Lower lobe of right lung (tissue), 2 donors: ENCODE results near the gene ARL6IP4. TPM values are rescaled to one million over a fixed set of nuclear protein-coding genes. Genes with fewer than 3 reads are reported as not detected.

Source experiments
- ATAC-seq, 2 donors: fragments of 200-7000 bp; cut with Tn5 transposase; one replicate each; pipeline ENCODE4 v1.9.1; 2020 to 2022; ENCODE audit warnings: mild to moderate bottlenecking in 2 of 2, moderate library complexity in 2 of 2
- DNase-seq: peaks from one replicate; pipeline ENCODE4 v3.0.0-alpha.2; 2020
- H3K27ac ChIP-seq: fragments of 200-600 bp; one replicate; pipeline ENCODE4 v1.8.0; 2022
- H3K27me3 ChIP-seq: fragments of 200-600 bp; one replicate; pipeline ENCODE4 v1.8.0; 2022; ENCODE audit warnings: low read depth
- H3K36me3 ChIP-seq: fragments of 200-600 bp; one replicate; pipeline ENCODE4 v1.8.0; 2022; ENCODE audit warnings: mild to moderate bottlenecking
- H3K4me1 ChIP-seq: fragments of 200-600 bp; one replicate; pipeline ENCODE4 v1.8.0; 2022
- H3K4me3 ChIP-seq: fragments of 200-600 bp; one replicate; pipeline ENCODE4 v1.8.0; 2022; ENCODE audit warnings: mild to moderate bottlenecking
- H3K9me3 ChIP-seq: fragments of 200-600 bp; one replicate; pipeline ENCODE4 v1.8.0; 2022
- intact Hi-C: fragments of 100-400 bp; cut with DNase I; formaldehyde crosslinking; loops from one replicate; pipeline ENCODE4 v1.11.0; 2022
- total RNA-seq: library from RNA; stranded (reverse); fragmentation: NEBNext Ultra II Directional; extraction: Animal tissue kit (Norgen Biotek cat#: 25700); gene quantifications from one replicate; pipeline ENCODE4 v1.2.1, GENCODE V29; 2021
- TF ChIP-seq, protein P1 (sequence below): fragments of 200-600 bp; IDR thresholded peaks from one replicate; pipeline ENCODE4 v1.8.0; 2022; ENCODE audit warnings: antibody characterized with exemption, mild to moderate bottlenecking
- donor health status: DM: no; HTN: yes; CAD: no; lungs with severe emphysema.

ARL6IP4 gene
- total RNA-seq, 1 donor from 2014 or later, result 139 TPM

DNA sequence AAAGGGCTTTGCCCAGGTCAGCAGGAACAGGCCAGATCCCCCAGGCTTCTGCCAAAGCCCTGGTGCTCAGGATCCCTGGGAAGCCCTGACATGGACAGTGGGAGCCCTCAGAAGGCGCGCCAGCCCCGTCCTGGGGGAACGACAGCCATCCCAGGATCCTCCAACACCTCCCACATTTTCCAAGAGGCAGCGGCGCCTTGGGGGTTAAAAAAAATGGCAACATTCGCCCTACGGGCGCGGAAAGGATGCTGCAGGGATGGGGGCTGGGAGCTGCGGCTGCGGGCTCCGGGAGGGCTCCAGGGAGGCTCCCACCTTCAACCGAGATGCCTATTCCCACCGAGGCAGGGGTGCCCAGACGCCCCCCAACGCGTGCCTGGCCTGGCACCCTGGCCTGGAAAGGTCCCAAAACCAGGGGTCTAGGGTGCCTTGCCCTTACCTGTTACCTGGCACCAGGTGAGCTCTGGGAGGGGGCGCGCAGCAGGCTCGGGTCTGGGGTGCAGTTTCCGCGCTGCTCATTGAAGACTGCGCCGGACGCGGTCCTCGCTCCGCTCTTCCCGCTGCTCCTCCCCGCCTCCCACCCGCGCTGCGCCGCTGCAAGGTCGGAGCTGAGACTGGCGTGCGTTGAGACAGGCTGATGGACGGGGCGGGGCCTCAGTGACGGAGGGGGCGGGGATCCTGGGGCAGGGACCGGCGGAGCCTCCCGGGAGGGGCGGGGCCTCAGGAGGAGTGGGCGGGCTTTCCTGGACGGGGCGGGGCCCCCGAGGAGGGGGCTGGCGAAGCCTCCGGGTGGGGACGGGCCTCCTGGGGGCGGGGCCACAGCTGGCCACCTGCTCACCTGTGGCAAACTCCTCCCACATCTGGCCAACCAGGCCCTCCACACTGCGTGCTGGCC is 14.4 kb upstream of the ARL6IP4 start, which contains the start of gene ABCB9:
Gene ABCB9 (minus strand): TSS at position 613 of the 892 bp plus-strand sequence. CDS start 6,228 bp downstream, outside the sequence.
- peak within 1 kb of the TSS; percentile 61 for H3K4me3 ChIP-seq
- peak within 1 kb of the TSS; percentile 53 for H3K27ac ChIP-seq
- no peaks in the 10 kb centered on the region for H3K27me3 ChIP-seq
- ATAC-seq (peak; percentile 97 to 98), DNase-seq (peak; percentile 95)
- no peaks in the 10 kb centered on the region for H3K36me3 ChIP-seq
- intact Hi-C loops, result no loop called here
- TF ChIP-seq, protein P1, sequence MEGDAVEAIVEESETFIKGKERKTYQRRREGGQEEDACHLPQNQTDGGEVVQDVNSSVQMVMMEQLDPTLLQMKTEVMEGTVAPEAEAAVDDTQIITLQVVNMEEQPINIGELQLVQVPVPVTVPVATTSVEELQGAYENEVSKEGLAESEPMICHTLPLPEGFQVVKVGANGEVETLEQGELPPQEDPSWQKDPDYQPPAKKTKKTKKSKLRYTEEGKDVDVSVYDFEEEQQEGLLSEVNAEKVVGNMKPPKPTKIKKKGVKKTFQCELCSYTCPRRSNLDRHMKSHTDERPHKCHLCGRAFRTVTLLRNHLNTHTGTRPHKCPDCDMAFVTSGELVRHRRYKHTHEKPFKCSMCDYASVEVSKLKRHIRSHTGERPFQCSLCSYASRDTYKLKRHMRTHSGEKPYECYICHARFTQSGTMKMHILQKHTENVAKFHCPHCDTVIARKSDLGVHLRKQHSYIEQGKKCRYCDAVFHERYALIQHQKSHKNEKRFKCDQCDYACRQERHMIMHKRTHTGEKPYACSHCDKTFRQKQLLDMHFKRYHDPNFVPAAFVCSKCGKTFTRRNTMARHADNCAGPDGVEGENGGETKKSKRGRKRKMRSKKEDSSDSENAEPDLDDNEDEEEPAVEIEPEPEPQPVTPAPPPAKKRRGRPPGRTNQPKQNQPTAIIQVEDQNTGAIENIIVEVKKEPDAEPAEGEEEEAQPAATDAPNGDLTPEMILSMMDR, result no peak
- H3K9me3 ChIP-seq, result no peaks in the 10 kb centered on the region
- H3K4me1 ChIP-seq, result peaks cover 40% of the 10 kb centered on the region

DNA sequence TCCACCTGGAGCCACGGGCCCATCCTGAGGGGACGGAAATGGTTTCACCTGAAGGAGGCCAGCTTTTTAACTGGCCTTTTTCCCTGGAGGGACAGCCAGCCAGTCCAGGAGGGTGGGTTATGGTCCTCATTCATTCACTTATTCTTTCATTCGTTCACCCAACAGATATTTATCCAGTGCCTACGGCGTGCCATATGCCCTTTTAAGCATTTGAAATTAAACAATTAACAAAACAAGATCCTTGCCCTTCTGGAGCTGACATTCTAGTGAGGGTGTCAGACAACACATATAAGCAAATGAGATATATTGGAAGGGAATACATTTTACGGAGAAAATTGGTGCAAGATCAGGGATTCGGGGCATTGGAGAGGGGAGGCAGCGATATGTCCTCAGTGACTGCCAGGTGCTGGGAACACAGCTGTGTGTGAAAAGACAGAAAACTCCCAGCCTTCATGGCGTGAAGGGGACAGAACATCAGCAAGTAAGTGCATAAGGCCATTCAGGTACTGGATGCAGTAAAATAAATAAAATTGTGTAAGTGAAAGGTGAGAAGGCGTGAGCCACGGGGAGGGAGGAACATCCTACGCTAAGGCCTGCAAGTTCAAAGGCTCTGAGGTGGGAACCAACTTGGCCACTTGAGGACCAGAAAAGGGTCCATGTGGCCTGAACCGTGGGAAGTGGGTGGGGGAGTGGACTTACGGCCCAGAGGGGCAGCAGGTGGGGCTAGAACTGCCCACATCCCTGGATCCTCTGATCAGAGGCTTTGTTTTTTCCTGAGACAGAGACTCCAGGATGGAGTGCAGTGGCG is 13.5 kb upstream of the ARL6IP4 start:
- H3K27me3 ChIP-seq, result no peaks in the 10 kb centered on the region
- TF ChIP-seq, protein P1, result no peak
- ATAC-seq, result no peak
- DNase-seq, result no peak
- H3K4me3 ChIP-seq, result no peak overlapping the region
- H3K9me3 ChIP-seq, result no peaks in the 10 kb centered on the region
- H3K36me3 ChIP-seq, result no peaks in the 10 kb centered on the region
- peak overlapping the region; percentile 53 for H3K27ac ChIP-seq
- H3K4me1 ChIP-seq, result peaks cover 33% of the 10 kb centered on the region
- intact Hi-C loops, result no loop called here

DNA sequence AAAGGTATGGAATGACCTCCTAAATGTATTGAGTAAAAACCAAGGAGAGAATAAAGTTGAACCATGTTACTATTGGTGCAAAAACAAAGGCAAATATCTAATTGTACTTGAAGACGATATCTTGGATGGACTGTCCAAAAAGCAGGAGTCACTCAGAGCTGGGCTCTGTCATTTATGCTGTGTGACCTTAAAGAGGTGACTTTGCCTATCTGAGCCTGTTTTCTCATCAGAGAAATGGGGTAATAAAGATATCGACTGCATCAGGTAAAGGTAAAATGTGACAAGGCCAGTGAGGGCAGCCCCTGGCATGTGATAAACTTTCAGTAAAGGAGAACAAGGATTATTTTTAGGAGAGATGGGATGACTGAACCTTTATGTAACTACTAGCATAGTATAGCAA is 12.4 kb upstream of the ARL6IP4 start:
- intact Hi-C loops, result no loop called here
- ATAC-seq (no peak), DNase-seq (no peak)
- Histone ChIP-seq H3K27ac (no peak overlapping the region), H3K27me3 (no peaks in the 10 kb centered on the region), H3K9me3 (no peaks in the 10 kb centered on the region), H3K4me3 (no peak overlapping the region), H3K4me1 (peaks cover 29% of the 10 kb centered on the region), H3K36me3 (no peaks in the 10 kb centered on the region)
- TF ChIP-seq, protein P1, result no peak

DNA sequence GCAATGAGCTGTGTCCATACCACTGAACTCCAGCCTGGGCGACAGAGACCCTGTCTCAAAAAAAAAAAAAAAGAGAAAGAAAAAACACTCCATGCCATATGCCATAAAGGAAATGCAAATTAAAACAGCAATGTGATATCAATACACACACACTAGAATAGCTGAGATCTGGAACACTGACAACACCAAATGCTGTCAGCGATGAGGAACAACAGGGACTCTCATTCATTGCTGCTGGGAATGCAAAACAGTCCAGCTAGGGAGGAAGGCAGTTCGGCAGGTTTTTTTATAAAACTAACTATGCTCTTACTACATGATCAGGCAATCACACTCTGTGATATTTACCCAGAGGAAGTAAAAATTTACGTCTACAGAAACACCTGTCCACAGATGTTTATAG is 10.8 kb upstream of the ARL6IP4 start:
- intact Hi-C loops, result no loop called here

More for the DNA sequence above, 10.8 kb upstream of the ARL6IP4 start:
- no peaks in the 10 kb centered on the region for H3K36me3 ChIP-seq
- peaks cover 23% of the 10 kb centered on the region for H3K4me1 ChIP-seq
- no peak overlapping the region for H3K4me3 ChIP-seq
- H3K27me3 ChIP-seq, result no peaks in the 10 kb centered on the region
- ATAC-seq (no peak), DNase-seq (no peak)
- no peaks in the 10 kb centered on the region for H3K9me3 ChIP-seq
- TF ChIP-seq, protein P1, result no peak
- H3K27ac ChIP-seq, result no peak overlapping the region
